CD4-positive, alpha-beta memory T cell (primary cell): Measurements from ENCODE around the gene TRHDE. TPM values are rescaled to one million over a fixed set of nuclear protein-coding genes. Genes with fewer than 3 reads are reported as not detected.

Experiments used
- CTCF ChIA-PET: fragments of 350-600 bp; sonication (Branson Sonifier 250); formaldehyde crosslinking; loops from one replicate; lab custom pipeline; 2021; ENCODE audit warnings: inconsistent platforms; ENCODE audit not compliant: partially characterized antibody; lab: Charles Lee
- POLR2A ChIA-PET: fragments of 350-600 bp; sonication (Branson Sonifier 250); formaldehyde crosslinking; loops from one replicate; lab custom pipeline; 2021; ENCODE audit not compliant: partially characterized antibody; lab: Charles Lee
- DNase-seq, 5 donors: peaks; one replicate each; pipeline versions ENCODE4 v3.0.0 to v3.0.0-alpha.2; 2020 to 2022; ENCODE audit warnings: mixed read lengths in 1 of 5
- H3K27ac ChIP-seq: one replicate; pipeline ENCODE4 v1.7.0; 2013; ENCODE audit warnings: low read depth, low read length
- H3K27me3 ChIP-seq: 2 replicates; pipeline ENCODE4 v1.7.0; 2013; ENCODE audit warnings: mild to moderate bottlenecking, low read length, moderate library complexity; ENCODE audit not compliant: insufficient read depth
- H3K36me3 ChIP-seq: 2 replicates; pipeline ENCODE4 v1.7.0; 2013; ENCODE audit warnings: mild to moderate bottlenecking, low read length, moderate library complexity; ENCODE audit not compliant: insufficient read depth
- H3K4me1 ChIP-seq: 2 replicates; pipeline ENCODE4 v1.7.0; 2013; ENCODE audit warnings: mild to moderate bottlenecking, low read length, moderate library complexity; ENCODE audit not compliant: insufficient read depth
- H3K4me3 ChIP-seq, 2 donors: one replicate each; pipeline ENCODE4 v1.7.0; 2013; ENCODE audit warnings: low read length in 2 of 2, mild to moderate bottlenecking in 1 of 2
- H3K9me3 ChIP-seq, 2 donors: one replicate each; pipeline ENCODE4 v1.7.0; 2013; ENCODE audit warnings: low read length in 2 of 2, control low read depth in 1 of 2; ENCODE audit not compliant: control insufficient read depth in 1 of 2
- H3K27ac Mint-ChIP-seq, 7 donors: one replicate each; pipeline ENCODE4 v1.8.0; 2020 to 2021; ENCODE audit warnings: mixed read lengths in 7 of 7, mild to moderate bottlenecking in 6 of 7, inconsistent platforms in 3 of 7, moderate library complexity in 3 of 7
- H3K27me3 Mint-ChIP-seq, 2 donors: one replicate each; pipeline ENCODE4 v1.8.0; 2020 to 2021; ENCODE audit warnings: mixed read lengths in 2 of 2
- H3K36me3 Mint-ChIP-seq, 2 donors: one replicate each; pipeline ENCODE4 v1.8.0; 2020 to 2021; ENCODE audit warnings: mixed read lengths in 2 of 2, inconsistent platforms in 1 of 2, mild to moderate bottlenecking in 1 of 2
- H3K4me1 Mint-ChIP-seq, 4 donors: one replicate each; pipeline ENCODE4 v1.8.0; 2020 to 2021; ENCODE audit warnings: mixed read lengths in 4 of 4, mild to moderate bottlenecking in 1 of 4
- H3K4me3 Mint-ChIP-seq, 8 donors: one replicate each; pipeline ENCODE4 v1.8.0; 2020 to 2021; ENCODE audit warnings: mixed read lengths in 8 of 8, mild to moderate bottlenecking in 7 of 8, moderate library complexity in 6 of 8, inconsistent platforms in 3 of 8
- H3K9me3 Mint-ChIP-seq, 8 donors: one replicate each; pipeline ENCODE4 v1.8.0; 2020 to 2021; ENCODE audit warnings: mixed read lengths in 8 of 8, mild to moderate bottlenecking in 5 of 8, inconsistent platforms in 3 of 8, moderate library complexity in 1 of 8
- intact Hi-C: fragments of 100-400 bp; cut with micrococcal nuclease; formaldehyde crosslinking; loops from one replicate; pipeline ENCODE4 v1.15.1; 2023
- polyA plus RNA-seq, 2 donors: library from polyadenylated mRNA; unstranded; fragments of 300-500 nt; fragmentation: Illumina TruSeq; gene quantifications; one replicate each; pipeline ENCODE4 v1.2.3, GENCODE V29; 2021
- total RNA-seq, 2 experiments: library from RNA; stranded (reverse); gene quantifications; one replicate each; pipeline ENCODE4 v1.2.3, GENCODE V29; 2021

Gene TRHDE, protein sequence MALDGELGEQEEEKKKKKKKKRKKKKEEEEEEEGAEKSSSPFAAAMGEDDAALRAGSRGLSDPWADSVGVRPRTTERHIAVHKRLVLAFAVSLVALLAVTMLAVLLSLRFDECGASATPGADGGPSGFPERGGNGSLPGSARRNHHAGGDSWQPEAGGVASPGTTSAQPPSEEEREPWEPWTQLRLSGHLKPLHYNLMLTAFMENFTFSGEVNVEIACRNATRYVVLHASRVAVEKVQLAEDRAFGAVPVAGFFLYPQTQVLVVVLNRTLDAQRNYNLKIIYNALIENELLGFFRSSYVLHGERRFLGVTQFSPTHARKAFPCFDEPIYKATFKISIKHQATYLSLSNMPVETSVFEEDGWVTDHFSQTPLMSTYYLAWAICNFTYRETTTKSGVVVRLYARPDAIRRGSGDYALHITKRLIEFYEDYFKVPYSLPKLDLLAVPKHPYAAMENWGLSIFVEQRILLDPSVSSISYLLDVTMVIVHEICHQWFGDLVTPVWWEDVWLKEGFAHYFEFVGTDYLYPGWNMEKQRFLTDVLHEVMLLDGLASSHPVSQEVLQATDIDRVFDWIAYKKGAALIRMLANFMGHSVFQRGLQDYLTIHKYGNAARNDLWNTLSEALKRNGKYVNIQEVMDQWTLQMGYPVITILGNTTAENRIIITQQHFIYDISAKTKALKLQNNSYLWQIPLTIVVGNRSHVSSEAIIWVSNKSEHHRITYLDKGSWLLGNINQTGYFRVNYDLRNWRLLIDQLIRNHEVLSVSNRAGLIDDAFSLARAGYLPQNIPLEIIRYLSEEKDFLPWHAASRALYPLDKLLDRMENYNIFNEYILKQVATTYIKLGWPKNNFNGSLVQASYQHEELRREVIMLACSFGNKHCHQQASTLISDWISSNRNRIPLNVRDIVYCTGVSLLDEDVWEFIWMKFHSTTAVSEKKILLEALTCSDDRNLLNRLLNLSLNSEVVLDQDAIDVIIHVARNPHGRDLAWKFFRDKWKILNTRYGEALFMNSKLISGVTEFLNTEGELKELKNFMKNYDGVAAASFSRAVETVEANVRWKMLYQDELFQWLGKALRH
- total RNA-seq (not detected), polyA plus RNA-seq (not detected)

DNA sequence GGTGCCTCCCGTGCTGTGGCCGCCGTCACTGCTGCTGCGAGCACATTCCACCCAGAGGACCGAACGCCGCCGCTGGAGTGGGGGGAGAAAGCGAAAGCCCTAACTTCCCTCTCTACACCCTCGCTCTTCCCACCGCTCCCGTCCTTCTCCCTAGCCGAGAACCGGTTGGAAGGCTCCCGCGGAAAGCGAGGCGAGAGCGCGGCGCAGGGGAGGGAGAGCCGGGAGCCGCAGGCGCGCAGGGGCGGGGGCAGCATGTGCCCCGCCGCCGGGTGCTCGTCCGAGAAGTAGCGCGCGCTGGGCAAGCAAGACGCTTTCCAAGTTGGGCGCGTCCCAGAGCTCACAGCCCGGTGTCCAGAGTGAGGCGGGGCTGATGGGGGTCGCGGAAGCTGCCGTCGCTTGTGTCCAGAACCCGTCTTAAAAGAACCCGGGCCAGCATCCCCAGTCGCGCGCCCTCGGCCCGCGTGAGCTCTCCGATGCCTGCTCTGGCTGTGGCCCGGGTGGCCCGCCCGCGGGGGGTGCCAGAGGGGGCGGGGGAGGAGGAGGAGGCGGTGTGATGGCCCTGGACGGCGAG lies at the start of gene TRHDE:
Gene TRHDE, plus strand, starts transcription at position 280 of the 571 bp plus-strand sequence. Its CDS starts 274 bp downstream, at position 554.
- Histone ChIP-seq H3K27me3 (no peaks in the 10 kb centered on the region), H3K36me3 (no peaks in the 10 kb centered on the region), H3K4me3 (no peak within 1 kb of the TSS), H3K9me3 (no peaks in the 10 kb centered on the region), H3K4me1 (no peaks in the 10 kb centered on the region), H3K27ac (no peak within 1 kb of the TSS)
- ChIA-PET POLR2A (no interaction called here), CTCF (no interaction called here)
- no peaks in the 10 kb centered on the region for H3K36me3 Mint-ChIP-seq
- H3K4me1 Mint-ChIP-seq, result peaks cover 0 to 8% (median under 1%) of the 10 kb centered on the region in 4 donors
- peaks cover 32 to 35% of the 10 kb centered on the region in 2 donors for H3K27me3 Mint-ChIP-seq
- DNase-seq, result no peak
- intact Hi-C loops, result no loop called here
- peak within 1 kb of the TSS in 2 of 8 donors; percentile 39 to 46 for H3K4me3 Mint-ChIP-seq
- no peak within 1 kb of the TSS for H3K27ac Mint-ChIP-seq
- peaks cover 0 to 8% (median 0%) of the 10 kb centered on the region in 8 donors for H3K9me3 Mint-ChIP-seq

DNA sequence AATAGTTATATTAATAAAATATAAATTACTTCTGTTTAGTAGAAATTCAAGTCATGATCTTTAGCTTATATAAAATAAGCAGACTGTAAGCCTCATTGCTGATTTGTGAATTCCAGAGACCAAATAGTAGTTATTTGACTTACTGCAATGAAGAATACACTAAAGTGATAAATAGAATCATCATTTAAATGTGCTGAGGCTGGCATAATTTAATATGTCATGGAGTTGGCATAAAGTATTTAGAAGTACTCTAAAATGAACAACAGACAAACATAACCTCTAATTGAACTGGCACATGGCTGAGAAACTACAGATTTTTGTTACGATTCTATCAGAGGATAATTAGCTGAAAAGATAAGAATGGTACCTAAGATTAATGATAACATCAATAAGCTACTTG lies 45.7 kb upstream of the TRHDE start:
- Histone ChIP-seq H3K9me3 (no peaks in the 10 kb centered on the region), H3K36me3 (no peaks in the 10 kb centered on the region), H3K27me3 (no peaks in the 10 kb centered on the region), H3K4me1 (no peaks in the 10 kb centered on the region), H3K4me3 (no peak overlapping the region), H3K27ac (no peak overlapping the region)
- H3K27me3 Mint-ChIP-seq, result no peaks in the 10 kb centered on the region
- CTCF ChIA-PET, result no interaction called here
- no peak overlapping the region for H3K27ac Mint-ChIP-seq
- H3K4me1 Mint-ChIP-seq, result no peaks in the 10 kb centered on the region
- intact Hi-C loops, result no loop called here
- H3K4me3 Mint-ChIP-seq, result no peak overlapping the region
- H3K9me3 Mint-ChIP-seq, result peaks cover 0 to 2% (median 0%) of the 10 kb centered on the region in 8 donors
- POLR2A ChIA-PET, result no interaction called here
- H3K36me3 Mint-ChIP-seq, result no peaks in the 10 kb centered on the region
- DNase-seq, result no peak

DNA sequence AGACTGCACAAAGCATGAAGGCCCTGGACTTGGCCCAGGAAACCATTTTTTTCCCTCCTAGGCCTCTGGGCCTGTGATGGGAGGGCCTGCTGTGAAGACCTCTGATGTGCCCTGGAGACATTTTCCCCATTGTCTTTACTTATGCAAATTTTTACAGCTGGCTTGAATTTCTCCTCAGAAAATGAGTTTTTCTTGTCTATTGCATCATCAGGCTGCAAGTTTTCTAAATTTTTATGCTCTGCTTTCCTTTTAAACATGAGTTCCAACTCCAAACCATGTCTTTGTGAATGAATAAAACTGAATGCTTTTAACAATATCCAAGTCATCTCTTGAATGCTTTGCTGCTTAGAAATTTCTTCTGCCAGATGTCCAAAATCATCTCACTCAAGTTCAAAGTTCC lies 43.7 kb upstream of the TRHDE start:
- Mint-ChIP-seq H3K4me1 (no peaks in the 10 kb centered on the region), H3K36me3 (no peaks in the 10 kb centered on the region), H3K27ac (no peak overlapping the region), H3K9me3 (peaks cover 0 to 2% (median 0%) of the 10 kb centered on the region in 8 donors), H3K4me3 (no peak overlapping the region), H3K27me3 (no peaks in the 10 kb centered on the region)
- no peak for DNase-seq
- Histone ChIP-seq H3K27ac (no peak overlapping the region), H3K27me3 (no peaks in the 10 kb centered on the region), H3K36me3 (no peaks in the 10 kb centered on the region), H3K4me3 (no peak overlapping the region), H3K9me3 (no peaks in the 10 kb centered on the region), H3K4me1 (no peaks in the 10 kb centered on the region)
- intact Hi-C loops, result no loop called here
- ChIA-PET POLR2A (no interaction called here), CTCF (no interaction called here)

DNA sequence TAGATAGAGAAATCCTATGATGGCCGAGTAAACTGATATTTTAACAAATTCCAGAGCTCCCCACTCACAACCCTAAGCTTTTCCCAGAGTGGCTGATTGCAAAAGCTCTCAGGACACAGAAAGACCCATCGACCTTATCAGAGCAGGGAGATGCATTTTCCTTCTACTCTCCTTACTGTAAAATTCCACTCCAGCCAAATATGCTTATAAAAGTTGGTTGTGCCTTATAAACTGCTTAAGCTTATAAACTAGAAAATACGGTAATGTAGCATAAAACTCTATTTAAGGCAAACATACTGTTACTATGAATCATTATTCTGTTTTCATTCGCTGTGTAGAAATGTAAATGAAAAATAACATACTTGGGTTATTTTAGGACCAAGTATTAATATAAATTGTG lies 41.6 kb upstream of the TRHDE start:
- H3K27ac Mint-ChIP-seq, result no peak overlapping the region
- H3K4me3 ChIP-seq, result no peak overlapping the region
- H3K4me1 ChIP-seq, result no peaks in the 10 kb centered on the region
- no peaks in the 10 kb centered on the region for H3K27me3 Mint-ChIP-seq
- no peak overlapping the region for H3K27ac ChIP-seq
- ChIA-PET CTCF (no interaction called here), POLR2A (no interaction called here)
- intact Hi-C loops, result no loop called here
- H3K27me3 ChIP-seq, result no peaks in the 10 kb centered on the region
- H3K4me3 Mint-ChIP-seq, result no peak overlapping the region
- H3K4me1 Mint-ChIP-seq, result no peaks in the 10 kb centered on the region
- H3K36me3 Mint-ChIP-seq, result no peaks in the 10 kb centered on the region
- no peaks in the 10 kb centered on the region for H3K9me3 ChIP-seq
- H3K36me3 ChIP-seq, result no peaks in the 10 kb centered on the region
- no peak for DNase-seq
- H3K9me3 Mint-ChIP-seq, result peaks cover 0 to 2% (median 0%) of the 10 kb centered on the region in 8 donors

DNA sequence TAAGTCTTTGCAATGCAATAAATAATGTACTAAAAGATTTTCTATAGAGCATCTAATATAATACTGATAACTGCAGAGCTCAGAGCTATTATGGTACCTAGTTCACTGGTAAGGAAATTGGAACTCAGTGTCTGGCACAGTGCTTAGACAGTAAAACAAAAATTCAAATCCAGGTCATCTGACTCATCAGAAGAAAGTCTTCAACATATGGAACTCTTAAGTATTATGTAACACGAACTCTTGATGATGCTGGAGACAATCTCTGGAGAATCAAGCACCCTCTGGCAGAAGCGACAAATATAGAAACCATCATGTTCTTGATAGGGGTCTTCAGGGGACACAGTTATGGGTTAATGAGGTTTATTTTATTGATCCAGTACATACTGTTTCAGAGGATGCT lies 37.3 kb upstream of the TRHDE start:
- Histone ChIP-seq H3K27me3 (no peaks in the 10 kb centered on the region), H3K4me1 (no peaks in the 10 kb centered on the region), H3K36me3 (no peaks in the 10 kb centered on the region), H3K4me3 (no peak overlapping the region), H3K9me3 (no peaks in the 10 kb centered on the region), H3K27ac (no peak overlapping the region)
- POLR2A ChIA-PET, result no interaction called here
- intact Hi-C loops, result no loop called here
- Mint-ChIP-seq H3K27ac (no peak overlapping the region), H3K36me3 (no peaks in the 10 kb centered on the region), H3K4me1 (no peaks in the 10 kb centered on the region), H3K4me3 (no peak overlapping the region), H3K9me3 (peaks cover 0 to 5% (median under 1%) of the 10 kb centered on the region in 8 donors), H3K27me3 (no peaks in the 10 kb centered on the region)
- CTCF ChIA-PET, result no interaction called here
- DNase-seq, result no peak

DNA sequence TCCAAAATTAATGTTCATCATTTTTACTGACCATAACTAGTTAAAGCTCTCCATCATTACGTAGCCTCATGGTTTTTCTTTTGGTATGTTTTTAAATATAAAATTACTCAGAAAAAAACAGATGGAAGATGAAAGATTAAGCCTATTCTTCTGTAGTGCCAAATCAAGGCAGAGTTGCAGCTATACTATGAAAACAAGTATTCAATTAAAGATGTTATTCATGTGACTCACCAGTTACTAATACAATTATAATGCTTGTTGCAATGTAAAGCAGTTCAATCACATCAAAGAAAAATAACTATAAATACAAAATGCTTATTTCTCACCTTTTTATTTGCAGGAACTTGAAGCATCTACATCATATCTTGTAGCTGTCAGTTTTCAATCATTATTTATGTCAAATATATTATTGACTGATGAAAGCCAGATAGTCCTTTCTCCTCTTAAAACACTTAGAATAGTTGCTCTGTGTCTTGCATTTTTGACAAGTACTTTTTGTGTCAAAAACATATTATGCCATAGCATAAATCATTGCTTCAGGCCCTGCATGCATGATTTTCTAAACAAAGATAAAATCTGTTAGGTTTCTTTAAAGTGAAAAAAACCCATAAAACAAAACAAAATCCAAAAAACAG lies 36.0 kb upstream of the TRHDE start:
- H3K4me3 Mint-ChIP-seq, result no peak overlapping the region
- H3K36me3 Mint-ChIP-seq, result no peaks in the 10 kb centered on the region
- intact Hi-C loops, result no loop called here
- H3K27me3 Mint-ChIP-seq, result no peaks in the 10 kb centered on the region
- no peak overlapping the region for H3K27ac Mint-ChIP-seq
- no peak for DNase-seq
- no peak overlapping the region for H3K4me3 ChIP-seq
- no peaks in the 10 kb centered on the region for H3K9me3 ChIP-seq
- POLR2A ChIA-PET, result no interaction called here
- no peak overlapping the region for H3K27ac ChIP-seq
- H3K27me3 ChIP-seq, result no peaks in the 10 kb centered on the region
- CTCF ChIA-PET, result no interaction called here
- H3K4me1 Mint-ChIP-seq, result no peaks in the 10 kb centered on the region
- H3K9me3 Mint-ChIP-seq, result peaks cover 0 to 7% (median 2%) of the 10 kb centered on the region in 8 donors
- no peaks in the 10 kb centered on the region for H3K36me3 ChIP-seq
- H3K4me1 ChIP-seq, result no peaks in the 10 kb centered on the region
